Embryonic facial prominence (tissue), 1 donor: Measurements from ENCODE around the gene KRT14.
"Not testable (repeated sequence)": the region's sequence is repeated elsewhere in the genome, so short reads cannot be mapped to it uniquely, and the experiment has no call there.

Experiments used
- DNase-seq: peaks from one replicate; pipeline ENCODE4 v3.0.0-alpha.2; 2016; ENCODE audit errors: extremely low spot score

Gene KRT14

DNA sequence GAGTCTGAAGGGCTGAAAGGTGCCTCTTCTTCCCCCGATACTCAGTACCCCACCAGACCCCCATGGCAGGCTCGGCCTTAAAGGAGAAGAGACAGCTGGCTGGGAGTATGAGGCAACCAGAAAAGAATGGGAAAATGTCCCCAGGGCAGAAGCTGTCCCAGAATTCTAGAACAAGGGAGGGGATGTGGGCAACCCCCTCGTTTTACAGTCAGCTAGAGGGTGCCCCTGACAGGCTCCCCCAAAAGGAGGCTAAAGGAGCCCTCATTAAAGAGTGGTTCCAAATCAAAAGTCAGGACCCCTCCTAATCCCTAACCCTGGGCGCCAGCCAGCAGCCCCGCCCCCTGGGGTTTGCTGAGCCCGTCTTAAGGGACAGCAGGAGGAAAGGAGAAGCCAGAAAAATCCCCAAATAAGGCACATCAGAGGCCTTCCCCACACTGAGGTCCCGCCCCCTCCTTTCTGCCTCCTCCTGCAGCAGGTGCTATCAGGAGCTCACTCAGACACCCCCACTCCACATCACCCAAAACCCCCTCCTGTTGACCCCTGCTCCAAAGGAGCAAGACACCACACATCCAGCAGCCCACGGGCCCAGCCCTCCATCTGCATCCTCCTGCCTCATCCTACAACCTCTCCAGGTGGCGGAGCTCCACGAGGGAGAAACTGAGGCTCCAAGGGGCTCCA is 36.6 kb upstream of the KRT14 start:
- not testable (repeated sequence) for DNase-seq

- not testable (repeated sequence) for DNase-seq
Observed at GRCh38 chr17:41622340-41623183, 35.9 kb upstream of the KRT14 start.

GRCh38 chr17:41621916-41622315 is 35.2 kb upstream of the KRT14 start:
- no peak for DNase-seq

DNA sequence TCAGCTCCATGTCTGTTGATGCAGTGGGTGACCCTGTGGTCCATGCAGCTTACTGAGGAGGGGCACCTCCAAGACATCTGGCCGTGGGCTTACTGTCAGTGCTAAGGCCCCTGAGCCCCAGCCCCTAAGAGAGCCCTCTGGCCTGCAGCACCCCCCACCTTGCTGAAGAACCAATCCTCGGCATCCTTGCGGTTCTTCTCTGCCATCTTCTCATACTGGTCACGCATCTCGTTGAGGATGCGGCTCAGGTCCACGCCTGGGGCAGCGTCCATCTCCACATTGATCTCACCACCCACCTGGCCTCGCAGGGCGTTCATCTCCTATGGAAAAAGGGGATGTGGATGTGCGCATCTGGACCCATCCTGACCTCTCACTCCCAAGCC is 34.7 kb upstream of the KRT14 start:
- not testable (repeated sequence) for DNase-seq

- no peak for DNase-seq
Observed at GRCh38 chr17:41620583-41621434, 34.1 kb upstream of the KRT14 start.

DNA sequence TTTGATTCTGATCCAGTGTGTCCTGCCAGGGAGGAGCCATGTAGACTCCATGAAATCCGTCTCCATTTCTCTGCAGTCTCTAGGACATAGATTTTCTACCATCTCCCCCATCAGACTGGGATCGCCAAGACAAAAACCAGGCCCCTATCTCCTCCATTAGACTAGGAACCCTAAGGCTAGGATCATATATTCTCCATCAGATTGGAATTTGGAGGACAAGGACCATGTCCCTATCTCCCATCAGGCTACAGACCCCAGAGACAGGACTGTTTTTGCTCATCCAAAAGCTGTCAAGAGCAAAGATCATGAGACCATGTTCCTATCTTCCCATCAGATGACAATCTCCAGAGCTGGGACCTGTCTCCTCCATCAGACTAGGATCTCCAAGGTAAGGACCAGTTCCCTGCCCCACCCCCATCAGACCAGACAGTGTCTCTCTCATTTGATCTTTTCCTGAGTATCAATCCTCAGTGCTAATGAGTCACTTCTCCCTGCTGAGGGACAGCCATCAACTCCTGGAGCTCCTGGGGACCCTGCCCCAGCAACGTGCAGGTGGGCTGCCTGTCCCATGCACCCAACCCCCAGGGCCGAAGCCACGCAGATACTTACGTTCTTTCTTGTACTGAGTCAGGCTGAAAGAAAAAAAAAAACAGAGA is 33.4 kb upstream of the KRT14 start:
- DNase-seq, result not testable (repeated sequence)

DNA sequence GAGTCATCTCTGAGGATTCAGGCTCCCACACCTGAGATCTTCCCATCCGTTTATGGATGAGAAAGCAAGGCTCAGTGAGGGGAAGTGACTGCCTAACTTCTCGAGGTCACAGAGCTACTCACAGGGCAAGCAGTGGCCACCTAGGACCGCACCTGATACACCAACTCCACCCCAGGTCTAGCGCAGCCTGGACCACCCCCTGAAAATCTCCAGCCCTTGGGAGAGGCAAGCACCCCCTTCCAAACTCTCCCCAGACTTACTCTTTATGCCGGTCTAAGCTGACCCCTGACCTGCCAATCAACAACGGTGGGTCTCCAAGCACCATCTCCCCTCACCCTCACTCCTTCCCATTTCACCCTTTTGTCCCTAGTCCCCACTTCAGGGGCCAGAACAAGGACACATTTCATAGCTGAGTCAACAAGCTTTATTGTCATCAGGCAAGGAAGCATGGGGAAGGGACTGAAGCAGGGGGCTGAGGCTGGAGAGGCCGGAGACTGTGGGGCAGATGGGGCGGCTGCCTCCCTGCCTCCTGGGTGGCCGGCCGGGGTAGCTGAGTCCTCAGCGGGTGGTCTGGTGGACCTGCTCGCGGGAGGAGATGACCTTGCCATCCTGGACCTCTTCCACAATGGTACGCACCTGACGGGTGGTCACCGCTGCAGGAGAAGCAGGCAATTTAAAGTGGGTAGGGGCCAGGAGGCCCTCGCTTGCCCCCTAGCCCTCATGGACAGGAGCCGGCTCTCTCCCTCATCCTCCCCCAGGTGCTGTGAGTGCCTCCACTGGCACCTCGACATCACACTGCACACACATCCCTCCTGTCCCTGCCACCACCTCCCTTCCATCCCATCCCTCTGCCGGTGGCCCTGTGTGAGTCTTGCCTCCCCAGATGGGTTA is 32.6 kb upstream of the KRT14 start:
- DNase-seq, result no peak

DNA sequence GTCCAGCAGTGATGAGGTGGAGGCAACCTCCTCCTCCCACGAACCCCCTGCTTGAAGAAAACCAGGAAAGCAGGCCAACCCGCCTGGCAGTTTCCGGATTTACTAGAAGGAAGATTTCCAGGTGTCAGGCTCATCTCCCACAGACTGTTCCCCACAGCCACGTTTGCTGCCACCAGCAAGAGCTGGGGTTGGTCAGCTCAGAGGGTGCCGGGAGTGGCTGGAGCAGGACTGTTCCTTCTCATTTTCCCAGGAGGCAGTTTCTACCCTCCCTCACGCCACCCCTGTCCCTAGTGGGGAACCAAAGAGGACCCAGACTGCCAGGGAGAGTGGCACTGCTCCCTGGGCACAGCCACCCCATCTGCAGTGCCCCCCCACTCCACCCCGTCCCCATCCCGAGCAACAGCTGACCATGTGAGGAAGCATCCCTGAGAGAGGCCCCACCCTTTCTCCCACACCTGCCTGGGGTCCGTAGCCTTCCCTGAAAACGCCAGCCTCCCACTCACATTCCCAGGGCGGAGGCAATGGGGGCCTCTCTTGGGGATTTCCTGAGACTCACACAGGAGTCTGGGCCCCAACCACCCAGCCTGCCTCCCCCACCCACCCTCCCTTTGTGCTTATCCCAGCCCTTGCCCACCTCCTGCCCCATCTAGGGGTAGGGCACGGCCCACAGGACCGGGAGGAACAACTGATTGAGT is 31.8 kb upstream of the KRT14 start:
- no peak for DNase-seq

DNA sequence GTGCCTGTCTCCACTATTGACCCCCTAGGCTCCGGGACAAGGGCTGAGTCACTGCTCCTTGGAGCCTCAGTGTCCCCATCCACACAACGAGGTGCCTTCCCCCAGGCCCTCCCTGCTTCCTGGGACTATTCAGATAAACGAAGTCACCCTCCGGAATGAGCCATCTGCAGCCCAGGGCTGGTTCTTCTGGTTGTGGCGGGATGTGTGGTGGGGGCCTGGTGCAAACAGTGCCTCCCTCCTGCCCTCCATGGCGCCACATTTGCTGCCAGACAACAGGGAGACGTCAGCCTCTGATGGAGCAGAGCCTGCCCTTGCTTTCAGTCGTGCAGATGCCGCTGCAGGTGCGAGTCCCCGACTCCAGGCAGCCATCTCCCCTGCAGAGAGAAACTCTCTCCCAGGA is 31.0 kb upstream of the KRT14 start:
- DNase-seq, result no peak

GRCh38 chr17:41617136-41617535 is 30.4 kb upstream of the KRT14 start:
- DNase-seq, result no peak

- not testable (repeated sequence) for DNase-seq
Observed at GRCh38 chr17:41616486-41616885, 29.8 kb upstream of the KRT14 start.

- no peak for DNase-seq
Observed at GRCh38 chr17:41615454-41615853, 28.8 kb upstream of the KRT14 start.

- DNase-seq, result not testable (repeated sequence)
Observed at GRCh38 chr17:41614767-41615166, 28.1 kb upstream of the KRT14 start.

DNA sequence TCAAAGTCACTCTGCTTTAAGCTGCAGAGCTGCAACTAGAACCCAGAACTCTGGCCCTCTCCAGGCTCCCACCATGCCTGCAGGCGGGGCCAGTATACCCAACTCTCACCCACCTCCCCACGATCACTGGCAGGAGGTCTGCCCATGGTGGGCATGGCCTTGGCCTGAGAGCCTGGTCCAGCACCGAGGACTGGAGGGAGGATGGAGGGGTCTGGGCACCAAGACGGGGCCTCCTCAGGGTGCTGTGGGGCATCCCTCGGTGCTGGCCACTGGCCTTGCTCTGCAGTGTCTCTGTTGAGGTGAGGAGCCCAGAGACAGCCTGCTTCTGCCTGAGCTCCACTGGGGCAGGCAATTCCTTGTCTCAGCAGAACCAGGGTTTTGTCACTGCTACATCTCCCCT is 27.4 kb upstream of the KRT14 start:
- DNase-seq, result no peak

GRCh38 chr17:41613277-41614082 is 26.8 kb upstream of the KRT14 start:
- DNase-seq, result no peak

DNA sequence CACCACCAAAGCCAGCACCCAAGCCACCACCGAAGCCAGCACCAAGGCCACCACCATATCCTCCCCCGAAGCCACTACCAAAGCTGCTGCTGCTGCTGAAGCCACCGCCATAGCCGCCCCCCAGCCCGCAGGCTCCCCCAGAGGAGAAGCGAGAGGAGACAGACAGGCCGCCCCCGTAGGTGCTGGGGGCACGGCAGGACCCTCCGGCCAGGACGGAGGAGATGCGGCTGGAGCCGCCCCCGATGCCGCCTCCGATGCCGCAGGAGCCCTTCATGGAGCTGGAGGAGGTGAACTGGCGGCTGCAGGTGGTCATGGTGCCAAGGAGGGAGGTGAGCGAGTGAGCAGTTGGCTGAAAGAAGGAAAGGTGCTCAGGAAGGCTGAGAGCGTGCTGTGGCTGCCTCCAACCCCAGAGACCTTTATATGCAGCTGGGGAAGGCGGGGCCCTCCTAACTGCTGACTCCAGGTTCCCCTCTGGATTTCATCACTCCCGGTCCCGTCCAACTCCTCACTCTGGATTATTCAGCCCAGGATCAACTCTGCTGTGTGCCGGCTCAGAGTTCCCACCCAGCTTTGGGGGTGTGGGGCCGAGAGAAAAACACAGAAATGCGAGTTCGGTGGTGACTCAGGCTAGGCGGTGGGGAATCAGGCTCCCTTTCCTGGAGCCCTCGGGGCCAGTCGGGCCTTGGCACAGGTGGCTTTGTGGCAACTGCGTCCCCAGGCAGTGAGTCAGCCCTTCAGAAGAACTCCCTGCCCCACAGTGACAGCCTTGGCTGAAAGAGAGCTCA is 25.9 kb upstream of the KRT14 start, which contains the start of gene KRT16:
KRT16 (minus strand) TSS at position 392 of the 785 bp plus-strand sequence; CDS start at position 313, 79 bp downstream.
- not testable (repeated sequence) for DNase-seq

- DNase-seq, result no peak
Observed at GRCh38 chr17:41610965-41611640, 24.4 kb upstream of the KRT14 start.

- DNase-seq, result not testable (repeated sequence)
Observed at GRCh38 chr17:41610061-41610517, 23.4 kb upstream of the KRT14 start.
